Upper lobe of left lung (tissue), 6 donors: ENCODE measurements around the gene ASTN1. TPM values are rescaled to one million over a fixed set of nuclear protein-coding genes. Genes with fewer than 3 reads are reported as not detected.
A peak's percentile ranks its signal among the peaks of the same experiment; 100 is the strongest.

Source experiments
- ATAC-seq, 2 donors: fragments of 200-7000 bp; cut with Tn5 transposase; one replicate each; pipeline ENCODE4 v1.9.1; 2022; ENCODE audit warnings: mild to moderate bottlenecking in 2 of 2, moderate library complexity in 2 of 2; ENCODE audit not compliant: low FRiP score in 2 of 2
- DNase-seq, 2 donors: peaks; one replicate each; pipeline ENCODE4 v3.0.0-alpha.2; 2019 to 2020
- H3K27ac ChIP-seq, 4 donors: fragments of 200-600 bp; sonication (generic); one replicate each; pipeline ENCODE4 v1.5.1; 2016 to 2019
- H3K27me3 ChIP-seq, 4 donors: fragments of 200-600 bp; sonication (generic); one replicate each; pipeline ENCODE4 v1.5.1; 2017 to 2019
- H3K36me3 ChIP-seq, 4 donors: fragments of 200-600 bp; sonication (generic); one replicate each; pipeline ENCODE4 v1.5.1; 2016 to 2019
- H3K4me1 ChIP-seq, 4 donors: fragments of 200-600 bp; sonication (generic); one replicate each; pipeline ENCODE4 v1.5.1; 2018 to 2019
- H3K4me3 ChIP-seq, 4 donors: fragments of 200-600 bp; sonication (generic); one replicate each; pipeline ENCODE4 v1.5.1; 2017 to 2019; ENCODE audit warnings: mild to moderate bottlenecking in 2 of 4, moderate library complexity in 1 of 4
- H3K9me3 ChIP-seq, 4 donors: fragments of 200-600 bp; sonication (generic); one replicate each; pipeline ENCODE4 v1.5.1; 2018 to 2019
- EP300 ChIP-seq, 4 donors: sonication (generic); formaldehyde crosslinking; IDR thresholded peaks; one replicate each; pipeline ENCODE4 v1.5.1; 2017; ENCODE audit warnings: antibody characterized with exemption in 4 of 4, control low read depth in 2 of 4
- POLR2A ChIP-seq, 4 donors: fragments of 450-650 bp; IDR thresholded peaks; one replicate each; pipeline ENCODE4 v1.5.1; 2016 to 2017; ENCODE audit warnings: antibody characterized with exemption in 4 of 4, mild to moderate bottlenecking in 2 of 4
- POLR2AphosphoS5 ChIP-seq, 2 donors: sonication (generic); formaldehyde crosslinking; IDR thresholded peaks; one replicate each; pipeline ENCODE4 v1.5.1; 2017; ENCODE audit warnings: antibody characterized with exemption in 2 of 2
- whole genome bisulfite sequencing, 2 donors: methylation state at CpG; one replicate each; pipeline ENCODE4 v1.1.5; 2017 to 2018; 5-methylcytosine and 5-hydroxymethylcytosine counted together
- total RNA-seq, 6 donors: library from RNA; depleted of rRNA in 4 of 6; stranded (reverse); fragments of >200 nt in 4 of 6; gene quantifications; one replicate each; pipeline versions ENCODE4 v1.1.0 to v1.2.1, GENCODE V29; 2016 to 2021
- TF ChIP-seq, protein P1 (sequence below), 6 experiments: fragments of 450-650 bp in 4 of 6; fragments of 200-600 bp in 2 of 6; sonication (generic) in 2 of 6; IDR thresholded peaks; one replicate each; pipeline ENCODE4 v1.5.1; 2016 to 2019; ENCODE audit warnings: antibody characterized with exemption in 6 of 6
- donor health status: DM: no; HTN: no; CAD: no; lungs with moderate emphysema.
- donor health status: DM: no; HTN: yes; CAD: no; lungs with severe emphysema.

Gene ASTN1
- total RNA-seq, 6 donors from 2014 or later: 0.15 to 1.0 (median 0.32) TPM; not detected in 2

DNA sequence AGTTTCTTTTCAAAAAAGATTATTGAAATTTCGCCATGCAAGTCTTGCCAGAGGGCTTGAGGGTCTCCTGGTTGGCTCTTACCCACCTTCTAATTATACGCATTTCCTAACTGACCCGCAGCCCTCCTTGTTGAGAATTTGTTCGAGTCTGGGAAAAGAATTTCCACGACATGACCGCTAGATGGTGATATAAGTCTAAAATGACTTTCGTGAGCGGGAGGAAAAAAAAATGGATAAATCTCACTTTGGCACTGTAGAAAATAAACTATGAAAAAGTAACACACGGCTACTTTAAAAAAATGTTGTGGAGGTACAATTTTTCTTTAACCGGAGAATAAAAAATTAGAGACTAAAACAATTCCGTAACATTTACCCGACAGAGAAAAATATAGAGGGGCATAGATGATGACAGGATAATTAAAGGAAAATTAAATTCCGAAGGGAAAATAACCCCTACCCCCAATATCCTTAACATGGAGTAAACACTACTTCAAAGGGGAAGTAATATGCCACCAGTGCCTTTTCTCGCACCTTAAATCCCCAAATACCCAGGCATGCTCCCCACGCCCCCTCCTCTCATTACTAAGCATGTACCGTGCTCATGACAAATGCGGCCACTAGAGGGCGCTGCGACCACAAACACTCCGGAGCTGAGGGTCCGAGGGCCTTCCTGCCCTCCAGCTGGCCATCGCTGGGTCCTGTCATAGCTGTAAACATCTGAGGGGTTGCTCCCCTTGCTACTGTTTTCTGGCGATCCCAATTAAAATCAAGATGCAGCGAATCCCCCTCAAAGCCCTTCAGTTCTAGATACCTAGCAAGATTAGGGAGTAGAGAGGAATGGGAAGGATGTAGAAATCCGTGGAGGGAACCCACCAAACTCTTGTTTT lies 266.9 kb downstream of the ASTN1 start:
- 5 to 6% methylated on average over 25 of the region's 25 CpGs for WGBS, 2 donors
- H3K4me3 ChIP-seq: peak overlapping the region in 1 of 4 donors; percentile 10
- no peaks in the 10 kb centered on the region for H3K27me3 ChIP-seq
- DNase-seq: peak; percentile 21 to 46
- peak in 1 of 2 donors; percentile 81 for ATAC-seq
- no peaks in the 10 kb centered on the region for H3K9me3 ChIP-seq
- no peak overlapping the region for H3K27ac ChIP-seq
- H3K4me1 ChIP-seq: peaks cover 4 to 10% (median 5%) of the 10 kb centered on the region in 4 donors
- H3K36me3 ChIP-seq: peaks cover 0 to 2% (median 0%) of the 10 kb centered on the region in 4 donors
- TF ChIP-seq POLR2AphosphoS5 (IDR thresholded peaks at IDR 0.05): no peak
- TF ChIP-seq POLR2A (IDR thresholded peaks at IDR 0.05): no peak
- TF ChIP-seq, protein P1, sequence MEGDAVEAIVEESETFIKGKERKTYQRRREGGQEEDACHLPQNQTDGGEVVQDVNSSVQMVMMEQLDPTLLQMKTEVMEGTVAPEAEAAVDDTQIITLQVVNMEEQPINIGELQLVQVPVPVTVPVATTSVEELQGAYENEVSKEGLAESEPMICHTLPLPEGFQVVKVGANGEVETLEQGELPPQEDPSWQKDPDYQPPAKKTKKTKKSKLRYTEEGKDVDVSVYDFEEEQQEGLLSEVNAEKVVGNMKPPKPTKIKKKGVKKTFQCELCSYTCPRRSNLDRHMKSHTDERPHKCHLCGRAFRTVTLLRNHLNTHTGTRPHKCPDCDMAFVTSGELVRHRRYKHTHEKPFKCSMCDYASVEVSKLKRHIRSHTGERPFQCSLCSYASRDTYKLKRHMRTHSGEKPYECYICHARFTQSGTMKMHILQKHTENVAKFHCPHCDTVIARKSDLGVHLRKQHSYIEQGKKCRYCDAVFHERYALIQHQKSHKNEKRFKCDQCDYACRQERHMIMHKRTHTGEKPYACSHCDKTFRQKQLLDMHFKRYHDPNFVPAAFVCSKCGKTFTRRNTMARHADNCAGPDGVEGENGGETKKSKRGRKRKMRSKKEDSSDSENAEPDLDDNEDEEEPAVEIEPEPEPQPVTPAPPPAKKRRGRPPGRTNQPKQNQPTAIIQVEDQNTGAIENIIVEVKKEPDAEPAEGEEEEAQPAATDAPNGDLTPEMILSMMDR (IDR thresholded peaks at IDR 0.05): peak; percentile 35 to 50 (median 42)

DNA sequence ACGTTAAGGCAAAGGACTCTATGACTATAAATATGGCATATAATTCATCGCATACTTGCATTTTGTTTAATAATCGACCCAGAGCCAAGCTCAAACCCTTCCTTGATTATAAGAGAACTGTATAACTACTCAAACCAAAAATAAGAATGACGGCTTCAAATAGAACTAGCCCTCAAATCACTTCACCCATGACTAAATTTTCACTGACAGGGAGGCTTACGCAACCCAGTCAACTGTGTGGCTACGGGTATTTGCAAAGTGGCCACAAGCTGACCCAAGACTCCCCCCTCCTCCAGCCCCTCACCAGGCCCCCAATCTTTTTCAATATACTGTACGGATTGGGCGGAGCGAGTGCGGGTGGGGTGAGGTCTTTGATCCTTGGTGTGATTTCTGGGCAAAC lies 268.3 kb downstream of the ASTN1 start:
- H3K9me3 ChIP-seq: no peaks in the 10 kb centered on the region
- H3K27ac ChIP-seq: no peak overlapping the region
- no peaks in the 10 kb centered on the region for H3K27me3 ChIP-seq
- peaks cover 4 to 10% (median 5%) of the 10 kb centered on the region in 4 donors for H3K4me1 ChIP-seq
- 59 to 60% methylated on average over 10 of the region's 10 CpGs for WGBS, 2 donors
- ATAC-seq (no peak), DNase-seq (no peak)
- H3K36me3 ChIP-seq: peaks cover 0 to 2% (median 0%) of the 10 kb centered on the region in 4 donors
- no peak overlapping the region for H3K4me3 ChIP-seq
- TF ChIP-seq, protein P1 (IDR thresholded peaks at IDR 0.05): no peak
- TF ChIP-seq POLR2A (IDR thresholded peaks at IDR 0.05) (no peak), POLR2AphosphoS5 (IDR thresholded peaks at IDR 0.05) (no peak), EP300 (IDR thresholded peaks at IDR 0.05) (no peak)

DNA sequence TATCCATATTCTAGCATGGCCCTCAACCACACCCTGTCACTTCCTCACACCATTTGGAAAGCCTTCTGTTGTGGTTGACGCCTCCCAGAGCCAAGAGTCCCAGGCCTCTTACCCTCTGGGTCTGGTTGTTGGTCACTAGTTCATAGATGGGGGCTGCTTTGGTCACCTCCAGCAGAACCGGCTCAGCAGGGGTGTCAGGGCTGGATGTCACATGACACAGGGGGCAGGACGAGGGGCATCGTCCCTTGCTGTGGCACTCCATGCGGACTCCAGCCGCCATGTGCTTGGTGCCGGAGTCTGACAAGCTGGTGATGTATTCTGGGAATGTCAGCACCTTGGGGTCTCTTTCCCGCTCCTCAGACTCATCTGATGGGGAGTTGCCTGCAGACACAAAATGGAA lies 270.1 kb downstream of the ASTN1 start:
- no peak overlapping the region for H3K27ac ChIP-seq
- ATAC-seq (peak in 1 of 2 donors; percentile 20), DNase-seq (no peak)
- H3K36me3 ChIP-seq: peaks cover 0 to 2% (median 0%) of the 10 kb centered on the region in 4 donors
- H3K9me3 ChIP-seq: no peaks in the 10 kb centered on the region
- H3K4me1 ChIP-seq: peaks cover 4 to 10% (median 5%) of the 10 kb centered on the region in 4 donors
- no peak for TF ChIP-seq POLR2A (IDR thresholded peaks at IDR 0.05)
- TF ChIP-seq POLR2AphosphoS5 (IDR thresholded peaks at IDR 0.05): no peak
- TF ChIP-seq EP300 (IDR thresholded peaks at IDR 0.05): no peak
- TF ChIP-seq, protein P1 (IDR thresholded peaks at IDR 0.05): no peak
- 86 to 88% methylated on average over 8 of the region's 8 CpGs for WGBS, 2 donors
- no peaks in the 10 kb centered on the region for H3K27me3 ChIP-seq
- no peak overlapping the region for H3K4me3 ChIP-seq

DNA sequence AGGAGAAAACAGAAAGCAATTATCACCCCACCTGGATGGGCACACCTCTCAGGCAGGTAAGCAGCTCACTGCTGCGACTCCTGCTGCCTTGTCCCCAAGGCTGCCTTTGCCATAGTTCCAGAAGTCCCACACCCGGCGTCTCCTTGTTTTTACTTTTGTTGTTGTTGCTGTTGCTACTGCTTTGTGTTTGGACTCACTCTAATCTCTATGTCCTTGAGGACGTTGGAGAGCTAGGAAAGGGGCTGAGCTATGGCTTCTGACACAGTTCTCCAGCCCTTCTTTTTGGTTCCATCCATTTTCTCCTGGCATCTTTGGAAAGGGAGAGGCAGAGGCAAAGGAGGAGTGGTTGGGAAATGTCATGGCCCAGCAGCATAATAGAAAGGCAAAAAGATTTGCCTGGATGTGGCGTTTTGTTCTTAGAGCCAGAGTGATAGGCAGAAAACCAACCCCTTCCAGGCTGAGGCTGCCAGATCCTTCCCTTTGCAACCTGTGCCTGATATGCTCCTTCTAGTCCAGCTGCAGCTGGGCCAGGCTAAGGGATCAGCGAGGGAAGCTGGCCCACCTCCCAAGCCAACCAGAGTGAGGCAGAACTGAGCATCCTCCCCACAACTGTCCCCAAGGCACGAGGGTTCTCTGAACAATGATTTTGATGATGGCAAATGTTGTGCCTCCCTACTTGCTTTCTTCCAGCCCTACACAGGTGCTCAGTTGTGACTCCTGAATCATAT lies 270.7 kb downstream of the ASTN1 start:
- no peak overlapping the region for H3K4me3 ChIP-seq
- H3K36me3 ChIP-seq: peaks cover 0 to 2% (median 0%) of the 10 kb centered on the region in 4 donors
- WGBS, 2 donors: 65 to 74% methylated on average over 6 to 7 of the region's 7 CpGs
- H3K27me3 ChIP-seq: no peaks in the 10 kb centered on the region
- ATAC-seq: no peak
- DNase-seq: no peak
- peaks cover 4 to 10% (median 5%) of the 10 kb centered on the region in 4 donors for H3K4me1 ChIP-seq
- H3K9me3 ChIP-seq: no peaks in the 10 kb centered on the region
- H3K27ac ChIP-seq: no peak overlapping the region
- no peak for TF ChIP-seq POLR2A (IDR thresholded peaks at IDR 0.05)
- no peak for TF ChIP-seq EP300 (IDR thresholded peaks at IDR 0.05)

DNA sequence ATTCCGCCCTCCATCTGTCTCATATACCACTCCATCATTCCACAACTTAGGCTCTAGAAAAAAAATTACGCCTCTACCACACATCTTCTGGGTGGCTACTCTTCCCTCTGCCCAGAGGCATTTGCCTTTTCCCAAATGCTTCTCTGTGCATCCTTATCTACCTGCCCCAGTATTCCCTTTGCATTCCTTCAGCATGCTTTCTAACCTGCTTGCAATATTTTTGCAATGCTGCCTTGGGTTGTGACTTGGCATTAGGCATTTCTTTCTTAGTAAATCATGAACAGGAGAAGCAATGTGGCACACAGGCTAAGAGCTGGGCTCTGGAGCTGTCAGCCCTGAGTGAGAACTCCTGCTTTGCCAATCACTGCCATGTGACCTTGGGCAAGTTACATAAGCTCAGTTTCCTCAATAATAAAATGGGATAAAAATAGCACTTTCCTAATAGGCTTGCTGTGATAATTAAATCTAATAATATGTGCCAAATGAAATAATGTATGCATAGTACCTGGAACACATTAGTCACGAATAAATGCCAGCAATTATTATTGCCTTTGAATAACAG lies 276.0 kb downstream of the ASTN1 start:
- no peak for DNase-seq
- Histone ChIP-seq H3K27me3 (no peaks in the 10 kb centered on the region), H3K9me3 (no peaks in the 10 kb centered on the region), H3K4me1 (no peaks in the 10 kb centered on the region), H3K27ac (no peak overlapping the region), H3K4me3 (no peak overlapping the region), H3K36me3 (no peaks in the 10 kb centered on the region)
- no peak for ATAC-seq
- WGBS, 2 donors: 77 to 84% methylated on average over 3 of the region's 3 CpGs
- no peak for TF ChIP-seq POLR2A (IDR thresholded peaks at IDR 0.05)
- TF ChIP-seq POLR2AphosphoS5 (IDR thresholded peaks at IDR 0.05): no peak
- TF ChIP-seq EP300 (IDR thresholded peaks at IDR 0.05): no peak
- TF ChIP-seq, protein P1 (IDR thresholded peaks at IDR 0.05): no peak
